NCI-H146 (cell line): ENCODE data around the gene MAN1C1.
A peak's percentile ranks its signal among the peaks of the same experiment; 100 is the strongest.
"Not testable (repeated sequence)": the region's sequence is repeated elsewhere in the genome, so short reads cannot be mapped to it uniquely, and the experiment has no call there.

Experiments used
- DNase-seq: peaks from one replicate; lab custom pipeline; 2025; lab: John Stamatoyannopoulos, UW

MAN1C1 gene

DNA sequence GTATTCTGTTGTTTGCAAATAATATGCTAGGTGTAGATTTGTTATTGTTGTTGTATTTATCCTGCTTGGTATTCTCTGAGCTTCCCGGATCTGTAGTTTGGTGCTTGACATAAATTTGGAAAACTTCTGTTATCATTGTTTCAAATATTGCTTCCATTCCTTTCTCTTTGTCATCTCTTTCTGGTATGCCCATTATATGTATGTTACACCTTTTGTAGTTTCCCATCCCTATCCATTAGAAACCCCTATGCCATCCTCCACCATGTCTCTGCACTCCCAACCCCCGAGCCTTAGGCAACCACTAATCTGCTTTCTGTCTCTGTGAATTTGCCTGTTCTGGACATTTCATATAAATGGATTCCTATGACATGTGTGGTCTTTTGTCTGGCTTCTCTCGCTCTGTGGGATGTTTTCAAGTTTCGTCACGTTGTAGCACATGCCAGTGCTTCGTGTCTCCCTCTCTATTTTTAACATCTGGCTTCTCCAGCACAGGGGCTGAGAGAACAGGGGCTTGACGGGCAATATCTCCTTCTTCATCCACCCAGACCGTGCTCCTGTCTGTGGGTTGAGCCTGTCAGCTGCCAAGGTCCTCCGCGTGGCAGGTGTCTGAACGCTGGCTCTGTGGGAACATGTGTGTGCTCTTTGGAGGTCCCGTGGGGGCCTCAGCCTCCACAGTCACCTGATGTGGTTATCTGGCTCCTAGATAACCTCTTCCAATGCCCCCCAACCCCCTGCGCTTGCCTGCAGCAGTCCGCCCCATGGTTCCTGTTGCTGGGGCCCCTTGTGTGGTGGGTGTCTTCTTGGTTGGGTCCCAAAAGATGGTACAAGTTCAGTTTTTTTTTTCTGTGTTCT is 32.8 kb upstream of the MAN1C1 start:
- DNase-seq, result no peak

GRCh38 chr1:25586181-25586588 is 30.4 kb upstream of the MAN1C1 start:
- no peak for DNase-seq

GRCh38 chr1:25587290-25587689 is 29.3 kb upstream of the MAN1C1 start:
- no peak for DNase-seq

DNA sequence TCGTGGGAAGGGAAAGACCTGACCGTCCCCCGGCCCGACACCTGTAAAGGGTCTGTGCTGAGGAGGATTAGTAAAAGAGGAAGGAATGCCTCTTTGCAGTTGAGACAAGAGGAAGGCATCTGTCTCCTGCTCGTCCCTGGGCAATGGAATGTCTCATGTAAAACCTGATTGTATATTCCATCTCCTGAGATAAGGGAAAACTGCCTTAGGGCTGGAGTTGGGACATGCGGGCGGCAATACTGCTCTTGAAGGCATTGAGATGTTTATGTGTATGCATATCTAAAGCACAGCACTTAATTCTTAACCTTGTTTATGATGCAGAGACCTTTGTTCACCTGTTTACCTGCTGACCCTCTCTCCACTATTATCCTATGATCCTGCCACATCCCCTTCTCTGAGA is 28.4 kb upstream of the MAN1C1 start:
- not testable (repeated sequence) for DNase-seq

DNA sequence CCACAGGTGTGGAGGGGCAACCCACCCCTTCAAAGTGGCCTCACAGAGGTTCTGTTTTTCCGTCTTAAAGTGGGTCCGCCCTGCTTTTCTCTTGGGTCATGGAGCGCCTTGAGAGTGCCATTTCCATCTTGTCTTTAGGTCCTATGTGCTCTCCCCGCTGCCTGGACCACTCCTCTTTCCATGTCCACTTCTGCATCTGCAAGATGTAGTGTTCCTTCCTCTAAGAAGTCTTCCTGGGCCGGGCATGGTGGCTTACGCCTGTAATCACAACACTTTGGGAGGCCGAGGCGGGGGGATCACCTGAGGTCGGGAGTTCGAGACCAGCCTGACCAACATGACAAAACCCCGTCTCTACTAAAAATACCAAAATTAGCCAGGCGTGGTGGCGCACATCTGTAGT is 27.8 kb upstream of the MAN1C1 start:
- not testable (repeated sequence) for DNase-seq

GRCh38 chr1:25590096-25590824 is 26.3 kb upstream of the MAN1C1 start:
- no peak for DNase-seq

DNA sequence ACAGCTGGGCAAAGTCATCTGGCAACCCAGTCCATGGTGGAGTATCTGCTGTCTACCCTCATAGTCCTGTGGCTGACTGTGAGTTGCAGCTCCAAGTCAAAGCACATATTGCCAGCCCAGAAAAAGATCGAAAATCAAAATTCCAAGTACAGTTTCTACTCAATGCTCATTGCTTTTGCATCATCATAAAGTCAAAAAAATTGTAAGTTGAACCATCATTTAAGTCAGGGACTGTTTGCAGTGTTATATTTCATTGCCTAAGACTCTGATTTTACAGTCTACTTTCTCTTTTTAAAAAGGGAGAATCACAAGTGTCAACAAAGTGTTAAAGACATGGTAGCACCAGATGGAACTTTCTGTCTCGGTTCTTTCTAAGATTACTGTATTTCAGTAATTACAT is 22.7 kb upstream of the MAN1C1 start:
- no peak for DNase-seq

GRCh38 chr1:25594971-25595370 is 21.6 kb upstream of the MAN1C1 start:
- no peak for DNase-seq

GRCh38 chr1:25596641-25597040 is 19.9 kb upstream of the MAN1C1 start:
- not testable (repeated sequence) for DNase-seq

- no peak for DNase-seq
Observed at GRCh38 chr1:25598879-25599278, 17.7 kb upstream of the MAN1C1 start.

GRCh38 chr1:25599969-25600610 is 16.5 kb upstream of the MAN1C1 start:
- DNase-seq, result no peak

DNA sequence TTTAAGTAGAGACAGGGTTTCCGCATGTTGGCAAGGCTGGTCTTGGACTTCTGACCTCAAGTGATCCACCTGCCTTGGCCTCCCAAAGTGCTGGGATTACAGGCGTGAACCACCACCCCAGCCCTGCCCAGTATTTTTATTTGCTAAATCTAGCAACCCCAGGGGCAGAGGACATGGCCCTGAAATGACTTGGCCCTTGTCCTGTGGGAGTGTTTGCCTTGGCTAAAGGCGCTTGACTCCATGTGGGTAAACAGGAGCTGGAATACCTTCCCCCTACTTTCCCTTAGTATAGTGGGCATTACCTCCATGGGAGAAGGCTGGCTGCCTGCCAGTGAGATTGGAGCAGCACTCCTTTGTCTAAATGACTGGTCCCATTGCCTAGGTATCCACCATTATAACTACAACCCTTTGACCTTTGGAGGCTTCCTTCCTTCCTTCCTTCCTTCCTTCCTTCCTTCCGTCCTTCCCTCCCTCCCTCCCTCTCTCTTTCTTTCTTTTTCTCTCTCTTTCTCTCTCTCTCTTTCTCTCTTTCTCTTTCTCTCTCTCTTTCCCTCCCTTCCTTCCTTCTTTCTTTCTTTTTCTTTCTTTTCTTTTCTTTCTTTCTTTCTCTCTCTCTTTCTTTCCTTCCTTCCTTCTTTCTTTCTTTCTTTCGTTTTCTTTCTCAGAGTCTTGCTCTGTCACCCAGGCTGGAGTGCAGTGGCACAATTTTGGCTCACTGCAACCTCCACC is 15.5 kb upstream of the MAN1C1 start:
- peak; percentile 22 for DNase-seq

GRCh38 chr1:25603779-25604538 is 12.6 kb upstream of the MAN1C1 start:
- DNase-seq, result not testable (repeated sequence)

GRCh38 chr1:25607123-25607522 is 9.5 kb upstream of the MAN1C1 start:
- DNase-seq, result no peak

DNA sequence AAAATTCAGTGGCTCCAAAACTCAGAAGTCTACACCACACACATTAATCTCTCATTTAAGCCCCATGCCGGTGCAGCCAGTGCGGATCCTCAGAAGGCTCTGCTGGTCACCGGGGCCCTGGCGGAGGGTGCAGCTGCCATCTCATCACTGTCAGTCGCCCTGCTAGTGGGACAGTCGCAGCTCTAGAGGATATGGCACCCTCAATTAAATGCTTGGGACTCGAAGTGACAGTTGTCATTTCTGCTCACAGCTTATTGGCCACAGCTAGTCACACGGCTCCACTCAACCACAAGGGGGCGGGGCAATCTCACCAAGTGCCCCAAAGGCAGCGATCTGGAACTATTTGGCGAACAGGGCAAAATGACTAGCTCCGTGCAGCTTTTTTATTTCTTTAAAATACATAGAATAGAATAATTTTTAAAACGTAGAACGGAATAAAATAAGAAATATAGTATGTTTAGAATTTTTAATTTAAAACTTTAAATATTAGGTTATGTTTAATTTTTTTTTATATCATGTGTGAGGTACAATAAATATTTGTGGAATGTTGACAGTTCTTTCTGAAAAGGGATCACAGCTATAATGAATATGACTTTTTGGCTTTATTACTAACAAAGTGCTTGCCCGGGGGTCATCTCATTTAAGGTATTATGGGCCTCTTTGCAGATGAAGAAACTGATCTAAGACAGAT is 8.0 kb upstream of the MAN1C1 start:
- DNase-seq, result peak; percentile 66

DNA sequence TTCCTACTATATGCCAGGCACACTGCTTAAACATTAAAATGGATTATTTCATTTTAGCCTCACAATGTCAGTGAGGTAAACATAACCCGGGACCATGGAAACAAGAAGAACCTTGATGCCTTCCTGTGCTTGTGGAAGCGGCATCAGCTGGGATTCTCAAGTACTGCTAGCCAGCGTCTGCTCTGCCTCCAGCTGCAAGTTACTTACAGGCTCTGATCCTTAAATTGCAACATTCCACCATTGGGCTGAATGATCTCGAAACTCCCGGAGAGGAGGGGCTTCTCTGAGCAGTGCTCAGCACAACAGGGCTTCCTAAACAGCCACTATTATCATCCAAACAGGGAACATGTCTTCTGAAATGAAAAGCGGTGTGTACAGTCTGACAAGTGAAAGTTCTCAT is 6.7 kb upstream of the MAN1C1 start:
- DNase-seq, result no peak

DNA sequence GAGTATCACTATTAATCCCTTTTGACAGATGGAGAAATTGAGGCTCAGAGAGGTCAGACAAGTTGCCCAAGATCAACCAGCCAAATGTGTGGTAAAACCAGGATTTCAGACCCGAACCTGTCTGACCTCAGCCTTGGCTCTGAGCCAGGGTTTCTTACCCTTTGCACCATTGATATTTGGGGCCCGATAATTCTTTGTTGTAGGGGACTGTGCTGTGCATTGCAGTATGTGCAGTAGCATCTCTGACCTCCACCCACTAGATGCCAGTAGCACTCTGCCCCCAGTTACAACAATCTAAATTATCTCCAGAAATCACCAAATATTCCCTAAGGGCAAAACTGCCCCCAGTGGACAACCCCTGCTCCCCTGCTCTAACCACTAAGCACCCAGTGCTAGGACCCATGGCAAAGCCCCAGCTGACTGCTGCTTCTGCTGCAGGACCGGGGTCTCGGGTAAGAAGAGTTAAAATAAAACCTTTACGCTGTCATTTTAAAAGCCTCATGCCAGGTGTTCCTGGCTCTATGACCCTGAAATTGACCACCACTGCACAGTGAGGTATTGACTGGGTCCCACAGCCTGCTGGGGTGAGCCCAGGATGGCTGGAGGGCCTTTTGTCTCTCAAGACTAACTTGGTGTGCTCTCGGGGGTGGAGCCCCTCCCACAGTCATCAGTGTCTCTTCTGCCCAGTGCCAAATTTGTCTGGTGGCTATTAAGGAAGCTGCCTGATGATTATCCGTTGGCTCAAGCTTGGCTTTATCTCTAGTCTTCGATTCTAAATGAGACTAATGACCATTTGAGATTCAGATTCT is 5.6 kb upstream of the MAN1C1 start:
- peak; percentile 5 for DNase-seq

GRCh38 chr1:25611843-25612242 is 4.7 kb upstream of the MAN1C1 start:
- DNase-seq, result no peak

GRCh38 chr1:25612421-25612820 is 4.2 kb upstream of the MAN1C1 start:
- DNase-seq, result no peak

DNA sequence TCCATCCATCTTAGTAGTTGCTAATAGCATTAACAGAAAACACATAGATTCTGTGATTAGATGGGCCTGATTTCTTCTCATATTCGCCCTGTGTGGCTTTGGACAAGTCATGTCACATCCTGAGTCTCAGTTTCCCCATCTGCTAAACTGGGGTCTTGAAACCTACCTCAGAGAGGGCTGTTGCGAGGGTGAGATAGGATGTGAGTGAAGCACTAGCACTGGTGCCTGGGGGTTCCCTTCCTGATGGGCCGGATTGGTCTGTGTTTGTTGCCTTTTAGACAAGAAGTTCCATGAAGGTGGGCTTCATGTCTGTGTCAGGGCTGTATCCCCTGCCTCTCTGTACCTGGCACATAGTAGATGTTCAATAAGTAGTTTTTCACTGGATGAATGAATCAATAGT is 3.5 kb upstream of the MAN1C1 start:
- no peak for DNase-seq
